ENCODE results near the gene CES3.

GRCh38 chr16:66959704-66960161 is 1.3 kb upstream of the CES3 start:
- TF ChIP-seq CTCF (IDR thresholded peaks at IDR 0.05) (no peak), POLR2A (IDR thresholded peaks at IDR 0.05) (no peak)
